Smooth muscle cell (in vitro differentiated cells): ENCODE measurements around the gene ADAMTS12. TPM values are rescaled to one million over a fixed set of nuclear protein-coding genes. Genes with fewer than 3 reads are reported as not detected.
A peak's percentile ranks its signal among the peaks of the same experiment; 100 is the strongest.

Experiments
- DNase-seq: peaks from one replicate; lab custom pipeline; 2025; ENCODE audit not compliant: unreplicated experiment; lab: John Stamatoyannopoulos, UW
- H2AFZ ChIP-seq: fragments of 200-600 bp; sonication (generic); 2 replicates; pipeline ENCODE4 v1.6.0; 2016; ENCODE audit warnings: antibody characterized with exemption, low read depth, mild to moderate bottlenecking
- H3F3A ChIP-seq: fragments of 200-600 bp; sonication (generic); 2 replicates; pipeline ENCODE4 v1.6.0; 2017; ENCODE audit warnings: antibody characterized with exemption, low read depth
- H3K27ac ChIP-seq: fragments of 200-600 bp; sonication (generic); 2 replicates; pipeline ENCODE4 v1.5.1; 2016; ENCODE audit warnings: low read depth, mild to moderate bottlenecking
- H3K27me3 ChIP-seq: fragments of 200-600 bp; sonication (generic); 2 replicates; pipeline ENCODE4 v1.6.1; 2016; ENCODE audit warnings: low read depth, mild to moderate bottlenecking
- H3K36me3 ChIP-seq: fragments of 200-600 bp; sonication (generic); 2 replicates; pipeline ENCODE4 v1.5.1; 2016; ENCODE audit warnings: low read depth
- H3K4me1 ChIP-seq: fragments of 200-600 bp; sonication (generic); 2 replicates; pipeline ENCODE4 v1.5.1; 2016; ENCODE audit warnings: low read depth
- H3K4me2 ChIP-seq: fragments of 200-600 bp; sonication (generic); 2 replicates; pipeline ENCODE4 v1.6.0; 2016; ENCODE audit warnings: mild to moderate bottlenecking
- H3K4me3 ChIP-seq: fragments of 200-600 bp; sonication (generic); 2 replicates; pipeline ENCODE4 v1.5.1; 2016; ENCODE audit warnings: mild to moderate bottlenecking
- H3K79me2 ChIP-seq: fragments of 200-600 bp; sonication (generic); 2 replicates; pipeline ENCODE4 v1.6.0; 2016; ENCODE audit warnings: low read depth, mild to moderate bottlenecking
- H3K9ac ChIP-seq: fragments of 200-600 bp; sonication (generic); 2 replicates; pipeline ENCODE4 v1.6.0; 2016; ENCODE audit warnings: low read depth
- H3K9me3 ChIP-seq: fragments of 200-600 bp; sonication (generic); replicated peaks from 2 replicates; pipeline ENCODE4 v1.5.1; 2016; ENCODE audit warnings: low read depth
- H4K20me1 ChIP-seq: fragments of 200-600 bp; sonication (generic); 2 replicates; pipeline ENCODE4 v1.6.0; 2016; ENCODE audit warnings: low read depth
- WGBS: methylation state at CpG from one replicate; pipeline ENCODE4 v1.1.7; 2016; ENCODE audit warnings: low lambda C conversion rate; 5-methylcytosine and 5-hydroxymethylcytosine counted together
- polyA plus RNA-seq: library from polyadenylated mRNA; unstranded; fragments of >200 nt; fragmentation: Nextera tagmentation; extraction: Ambion mirVana; gene quantifications from 2 replicates; pipeline ENCODE4 v1.2.1, GENCODE V29; 2016
- total RNA-seq: library from RNA; depleted of rRNA; stranded (reverse); fragments of >200 nt; gene quantifications from 2 replicates; pipeline ENCODE4 v1.2.3, GENCODE V29; 2014
- TF ChIP-seq, protein P1 (sequence below): fragments of 200-600 bp; sonication (generic); IDR thresholded peaks from 2 replicates; pipeline ENCODE4 v1.5.1; 2017; ENCODE audit warnings: borderline replicate concordance, mild to moderate bottlenecking, antibody characterized with exemption; ENCODE audit not compliant: insufficient read depth, poor library complexity, severe bottlenecking

Gene ADAMTS12
- total and polyA plus RNA-seq, 2 experiments from 2014 or later = 34.3 to 84.9 TPM

DNA sequence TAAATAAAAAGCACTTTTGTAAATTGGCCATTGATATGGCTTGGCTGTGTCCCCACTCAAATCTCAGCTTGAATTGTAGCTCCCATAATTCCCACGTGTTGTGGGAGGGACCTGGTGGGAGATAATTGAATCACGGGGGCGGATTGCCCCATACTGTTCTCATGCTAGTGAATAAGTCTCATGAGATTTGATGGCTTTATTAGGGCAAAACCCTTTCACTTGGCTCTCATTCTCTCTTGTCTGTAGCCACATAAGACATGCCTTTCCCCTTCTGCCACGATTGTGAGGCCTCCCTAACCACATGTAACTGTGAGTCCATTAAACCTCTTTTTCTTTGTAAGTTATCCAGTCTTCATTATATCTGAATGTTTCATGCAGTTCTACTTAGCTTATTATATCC, 297.8 kb downstream of the ADAMTS12 start:
- TF ChIP-seq, protein P1, sequence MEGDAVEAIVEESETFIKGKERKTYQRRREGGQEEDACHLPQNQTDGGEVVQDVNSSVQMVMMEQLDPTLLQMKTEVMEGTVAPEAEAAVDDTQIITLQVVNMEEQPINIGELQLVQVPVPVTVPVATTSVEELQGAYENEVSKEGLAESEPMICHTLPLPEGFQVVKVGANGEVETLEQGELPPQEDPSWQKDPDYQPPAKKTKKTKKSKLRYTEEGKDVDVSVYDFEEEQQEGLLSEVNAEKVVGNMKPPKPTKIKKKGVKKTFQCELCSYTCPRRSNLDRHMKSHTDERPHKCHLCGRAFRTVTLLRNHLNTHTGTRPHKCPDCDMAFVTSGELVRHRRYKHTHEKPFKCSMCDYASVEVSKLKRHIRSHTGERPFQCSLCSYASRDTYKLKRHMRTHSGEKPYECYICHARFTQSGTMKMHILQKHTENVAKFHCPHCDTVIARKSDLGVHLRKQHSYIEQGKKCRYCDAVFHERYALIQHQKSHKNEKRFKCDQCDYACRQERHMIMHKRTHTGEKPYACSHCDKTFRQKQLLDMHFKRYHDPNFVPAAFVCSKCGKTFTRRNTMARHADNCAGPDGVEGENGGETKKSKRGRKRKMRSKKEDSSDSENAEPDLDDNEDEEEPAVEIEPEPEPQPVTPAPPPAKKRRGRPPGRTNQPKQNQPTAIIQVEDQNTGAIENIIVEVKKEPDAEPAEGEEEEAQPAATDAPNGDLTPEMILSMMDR = no peak
- Histone ChIP-seq H3F3A (no peaks in the 10 kb centered on the region), H3K79me2 (no peaks in the 10 kb centered on the region), H3K9ac (no peak overlapping the region), H3K9me3 (no peaks in the 10 kb centered on the region), H3K36me3 (no peaks in the 10 kb centered on the region), H3K4me3 (no peak overlapping the region), H3K4me2 (no peak overlapping the region), H2AFZ (no peak overlapping the region), H3K27me3 (no peaks in the 10 kb centered on the region), H3K27ac (no peak overlapping the region), H3K4me1 (no peaks in the 10 kb centered on the region), H4K20me1 (no peaks in the 10 kb centered on the region)
- no peak for DNase-seq
- 87% methylated on average over 4 of the region's 4 CpGs for WGBS

DNA sequence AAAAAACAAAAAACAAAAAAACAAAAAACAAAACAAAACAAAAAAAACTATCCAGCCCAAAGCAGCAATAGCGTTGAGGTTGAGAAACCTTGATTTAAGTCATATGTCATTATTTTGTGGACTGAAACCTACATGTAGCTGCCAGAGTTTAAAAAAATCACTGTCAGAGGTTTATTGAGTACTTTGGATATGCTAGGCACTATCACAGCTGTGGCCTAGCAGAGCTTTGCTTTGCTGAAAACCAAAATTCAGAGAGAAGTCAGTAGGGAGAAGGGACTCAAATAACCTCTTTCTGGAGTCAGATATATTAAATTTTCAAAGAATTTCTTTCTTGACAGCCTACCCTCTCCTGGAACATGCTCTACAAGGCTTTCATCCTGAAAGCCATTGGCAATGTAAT, 299.5 kb downstream of the ADAMTS12 start:
- no peaks in the 10 kb centered on the region for H3K9me3 ChIP-seq
- 100% methylated on average over 1 of the region's 1 CpG for WGBS

DNA sequence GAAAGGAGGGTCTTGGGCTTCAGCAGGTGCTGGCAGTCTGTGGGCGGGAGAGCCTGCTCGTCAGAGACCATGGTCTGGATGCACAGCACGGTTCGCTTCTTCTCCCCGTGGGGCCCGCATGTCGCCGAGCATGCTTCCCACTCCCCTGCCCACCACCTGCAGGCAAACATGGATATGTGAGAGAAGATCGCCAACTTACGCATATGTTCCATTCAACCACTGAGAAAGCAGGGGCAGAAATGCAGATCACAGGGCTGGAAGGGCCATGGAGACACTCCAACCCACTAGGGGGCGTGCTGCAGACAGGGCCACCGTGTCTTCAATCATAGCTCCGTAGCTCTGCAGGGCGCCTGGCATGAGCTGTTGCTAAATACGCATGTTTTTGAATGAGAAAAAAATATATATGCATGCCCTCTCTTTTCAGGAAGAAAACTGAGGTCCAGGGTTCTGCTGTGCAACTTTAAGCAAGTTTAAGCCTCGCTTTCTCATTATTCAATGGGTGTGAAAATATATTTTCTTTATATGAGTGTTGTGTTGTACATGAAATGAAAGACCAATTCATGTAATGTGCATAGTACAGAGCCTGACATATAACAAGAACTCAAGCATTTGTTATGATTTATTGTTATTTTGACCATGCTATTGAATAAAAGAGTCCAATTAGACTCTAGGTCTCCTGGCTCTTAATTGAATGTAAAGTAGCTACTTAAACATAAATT, 303.0 kb downstream of the ADAMTS12 start:
- Histone ChIP-seq H3K4me1 (no peaks in the 10 kb centered on the region), H3K4me3 (no peak overlapping the region), H3K36me3 (peaks cover 9% of the 10 kb centered on the region), H3K4me2 (no peak overlapping the region), H3K79me2 (no peaks in the 10 kb centered on the region), H2AFZ (no peak overlapping the region), H3K9me3 (no peaks in the 10 kb centered on the region), H3K27ac (no peak overlapping the region), H3F3A (no peaks in the 10 kb centered on the region), H4K20me1 (no peaks in the 10 kb centered on the region), H3K9ac (no peak overlapping the region), H3K27me3 (no peaks in the 10 kb centered on the region)
- TF ChIP-seq, protein P1 = peak; percentile 57
- DNase-seq = no peak
- 59% methylated on average over 16 of the region's 16 CpGs for WGBS

More for the DNA sequence above, 299.5 kb downstream of the ADAMTS12 start:
- no peak for DNase-seq
- TF ChIP-seq, protein P1 = no peak
- no peak overlapping the region for H3K4me3 ChIP-seq
- H4K20me1 ChIP-seq = no peaks in the 10 kb centered on the region
- H3K27ac ChIP-seq = no peak overlapping the region
- H3K79me2 ChIP-seq = no peaks in the 10 kb centered on the region
- no peak overlapping the region for H3K4me2 ChIP-seq
- peaks cover 7% of the 10 kb centered on the region for H3K36me3 ChIP-seq
- H3F3A ChIP-seq = no peaks in the 10 kb centered on the region
- H3K4me1 ChIP-seq = no peaks in the 10 kb centered on the region
- no peaks in the 10 kb centered on the region for H3K27me3 ChIP-seq
- no peak overlapping the region for H2AFZ ChIP-seq
- no peak overlapping the region for H3K9ac ChIP-seq

GRCh38 chr5:33583332-33583731, 308.5 kb downstream of the ADAMTS12 start:
- H3F3A ChIP-seq = no peaks in the 10 kb centered on the region
- WGBS = 87% methylated on average over 6 of the region's 6 CpGs
- H3K4me1 ChIP-seq = no peaks in the 10 kb centered on the region
- H2AFZ ChIP-seq = no peak overlapping the region
- peaks cover 9% of the 10 kb centered on the region for H3K36me3 ChIP-seq
- H3K4me3 ChIP-seq = no peak overlapping the region
- H3K4me2 ChIP-seq = no peak overlapping the region
- no peak overlapping the region for H3K27ac ChIP-seq
- H3K79me2 ChIP-seq = no peaks in the 10 kb centered on the region
- TF ChIP-seq, protein P1 = no peak
- H3K9ac ChIP-seq = no peak overlapping the region
- DNase-seq = no peak
- H4K20me1 ChIP-seq = no peaks in the 10 kb centered on the region
- no peaks in the 10 kb centered on the region for H3K9me3 ChIP-seq
- H3K27me3 ChIP-seq = no peaks in the 10 kb centered on the region
